ENCODE data around the gene LRRC75A. TPM values are rescaled to one million over a fixed set of nuclear protein-coding genes. Genes with fewer than 3 reads are reported as not detected.

LRRC75A gene
- total and polyA plus RNA-seq, 2 experiments from 2014 or later: 5.3 to 26.2 TPM

DNA sequence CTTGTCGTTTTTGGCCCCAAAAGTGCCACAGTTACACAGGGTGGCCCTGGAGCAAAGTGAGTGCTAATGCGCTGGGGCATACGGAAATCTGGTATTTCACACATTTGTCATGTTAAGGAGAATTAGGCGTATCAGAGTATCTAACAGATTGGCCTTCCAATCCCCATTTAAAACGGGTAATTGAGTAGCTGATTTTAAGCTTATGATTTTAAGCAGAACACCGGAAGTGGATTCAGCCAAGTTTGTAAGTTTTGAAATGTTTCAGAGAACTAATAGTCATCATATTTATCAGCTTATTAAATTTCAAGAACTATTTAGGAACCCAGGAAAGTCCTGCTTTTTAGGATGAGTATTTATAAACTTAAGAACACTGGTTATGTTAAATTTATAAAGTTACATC, 19.5 kb downstream of the LRRC75A start:
- no peak overlapping the region for H2AFZ ChIP-seq
- H3K27ac ChIP-seq (ENCODE audit: low read depth): no peak overlapping the region
- no peak for ATAC-seq
- H3K27me3 ChIP-seq (ENCODE audit: insufficient read depth): no peaks in the 10 kb centered on the region
- peaks cover 43% of the 10 kb centered on the region for H3K4me1 Mint-ChIP-seq
- TF ChIP-seq JUNB (IDR thresholded peaks at IDR 0.05; ENCODE audit: unreplicated experiment) (no peak), CREB1 (CRISPR knock-in tag; IDR thresholded peaks at IDR 0.05; ENCODE audit: low read depth) (no peak), EZH2 (IDR thresholded peaks at IDR 0.05; ENCODE audit: low read depth, unreplicated experiment) (no peak), ZNF331 (CRISPR knock-in tag; IDR thresholded peaks at IDR 0.05; ENCODE audit: low read depth) (no peak), POLR2AphosphoS5 (IDR thresholded peaks at IDR 0.05; ENCODE audit: low read depth) (no peak), EZH2phosphoT487 (IDR thresholded peaks at IDR 0.05; ENCODE audit: unreplicated experiment) (no peak), STAT1 (IDR thresholded peaks at IDR 0.05; ENCODE audit: unreplicated experiment) (no peak), ZNF114 (CRISPR knock-in tag; IDR thresholded peaks at IDR 0.05) (no peak), NANOG (IDR thresholded peaks at IDR 0.05; ENCODE audit: borderline replicate concordance) (no peak)
- TF ChIP-seq, protein P1, sequence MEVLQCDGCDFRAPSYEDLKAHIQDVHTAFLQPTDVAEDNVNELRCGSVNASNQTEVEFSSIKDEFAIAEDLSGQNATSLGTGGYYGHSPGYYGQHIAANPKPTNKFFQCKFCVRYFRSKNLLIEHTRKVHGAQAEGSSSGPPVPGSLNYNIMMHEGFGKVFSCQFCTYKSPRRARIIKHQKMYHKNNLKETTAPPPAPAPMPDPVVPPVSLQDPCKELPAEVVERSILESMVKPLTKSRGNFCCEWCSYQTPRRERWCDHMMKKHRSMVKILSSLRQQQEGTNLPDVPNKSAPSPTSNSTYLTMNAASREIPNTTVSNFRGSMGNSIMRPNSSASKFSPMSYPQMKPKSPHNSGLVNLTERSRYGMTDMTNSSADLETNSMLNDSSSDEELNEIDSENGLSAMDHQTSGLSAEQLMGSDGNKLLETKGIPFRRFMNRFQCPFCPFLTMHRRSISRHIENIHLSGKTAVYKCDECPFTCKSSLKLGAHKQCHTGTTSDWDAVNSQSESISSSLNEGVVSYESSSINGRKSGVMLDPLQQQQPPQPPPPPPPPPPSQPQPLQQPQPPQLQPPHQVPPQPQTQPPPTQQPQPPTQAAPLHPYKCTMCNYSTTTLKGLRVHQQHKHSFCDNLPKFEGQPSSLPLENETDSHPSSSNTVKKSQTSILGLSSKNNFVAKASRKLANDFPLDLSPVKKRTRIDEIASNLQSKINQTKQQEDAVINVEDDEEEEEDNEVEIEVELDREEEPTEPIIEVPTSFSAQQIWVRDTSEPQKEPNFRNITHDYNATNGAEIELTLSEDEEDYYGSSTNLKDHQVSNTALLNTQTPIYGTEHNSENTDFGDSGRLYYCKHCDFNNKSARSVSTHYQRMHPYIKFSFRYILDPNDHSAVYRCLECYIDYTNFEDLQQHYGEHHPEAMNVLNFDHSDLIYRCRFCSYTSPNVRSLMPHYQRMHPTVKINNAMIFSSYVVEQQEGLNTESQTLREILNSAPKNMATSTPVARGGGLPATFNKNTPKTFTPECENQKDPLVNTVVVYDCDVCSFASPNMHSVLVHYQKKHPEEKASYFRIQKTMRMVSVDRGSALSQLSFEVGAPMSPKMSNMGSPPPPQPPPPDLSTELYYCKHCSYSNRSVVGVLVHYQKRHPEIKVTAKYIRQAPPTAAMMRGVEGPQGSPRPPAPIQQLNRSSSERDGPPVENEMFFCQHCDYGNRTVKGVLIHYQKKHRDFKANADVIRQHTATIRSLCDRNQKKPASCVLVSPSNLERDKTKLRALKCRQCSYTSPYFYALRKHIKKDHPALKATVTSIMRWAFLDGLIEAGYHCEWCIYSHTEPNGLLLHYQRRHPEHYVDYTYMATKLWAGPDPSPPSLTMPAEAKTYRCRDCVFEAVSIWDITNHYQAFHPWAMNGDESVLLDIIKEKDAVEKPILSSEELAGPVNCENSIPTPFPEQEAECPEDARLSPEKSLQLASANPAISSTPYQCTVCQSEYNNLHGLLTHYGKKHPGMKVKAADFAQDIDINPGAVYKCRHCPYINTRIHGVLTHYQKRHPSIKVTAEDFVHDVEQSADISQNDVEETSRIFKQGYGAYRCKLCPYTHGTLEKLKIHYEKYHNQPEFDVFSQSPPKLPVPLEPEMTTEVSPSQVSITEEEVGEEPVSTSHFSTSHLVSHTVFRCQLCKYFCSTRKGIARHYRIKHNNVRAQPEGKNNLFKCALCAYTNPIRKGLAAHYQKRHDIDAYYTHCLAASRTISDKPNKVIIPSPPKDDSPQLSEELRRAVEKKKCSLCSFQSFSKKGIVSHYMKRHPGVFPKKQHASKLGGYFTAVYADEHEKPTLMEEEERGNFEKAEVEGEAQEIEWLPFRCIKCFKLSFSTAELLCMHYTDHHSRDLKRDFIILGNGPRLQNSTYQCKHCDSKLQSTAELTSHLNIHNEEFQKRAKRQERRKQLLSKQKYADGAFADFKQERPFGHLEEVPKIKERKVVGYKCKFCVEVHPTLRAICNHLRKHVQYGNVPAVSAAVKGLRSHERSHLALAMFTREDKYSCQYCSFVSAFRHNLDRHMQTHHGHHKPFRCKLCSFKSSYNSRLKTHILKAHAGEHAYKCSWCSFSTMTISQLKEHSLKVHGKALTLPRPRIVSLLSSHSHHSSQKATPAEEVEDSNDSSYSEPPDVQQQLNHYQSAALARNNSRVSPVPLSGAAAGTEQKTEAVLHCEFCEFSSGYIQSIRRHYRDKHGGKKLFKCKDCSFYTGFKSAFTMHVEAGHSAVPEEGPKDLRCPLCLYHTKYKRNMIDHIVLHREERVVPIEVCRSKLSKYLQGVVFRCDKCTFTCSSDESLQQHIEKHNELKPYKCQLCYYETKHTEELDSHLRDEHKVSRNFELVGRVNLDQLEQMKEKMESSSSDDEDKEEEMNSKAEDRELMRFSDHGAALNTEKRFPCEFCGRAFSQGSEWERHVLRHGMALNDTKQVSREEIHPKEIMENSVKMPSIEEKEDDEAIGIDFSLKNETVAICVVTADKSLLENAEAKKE (CRISPR knock-in tag; IDR thresholded peaks at IDR 0.05): no peak
- TF ChIP-seq, protein P2, sequence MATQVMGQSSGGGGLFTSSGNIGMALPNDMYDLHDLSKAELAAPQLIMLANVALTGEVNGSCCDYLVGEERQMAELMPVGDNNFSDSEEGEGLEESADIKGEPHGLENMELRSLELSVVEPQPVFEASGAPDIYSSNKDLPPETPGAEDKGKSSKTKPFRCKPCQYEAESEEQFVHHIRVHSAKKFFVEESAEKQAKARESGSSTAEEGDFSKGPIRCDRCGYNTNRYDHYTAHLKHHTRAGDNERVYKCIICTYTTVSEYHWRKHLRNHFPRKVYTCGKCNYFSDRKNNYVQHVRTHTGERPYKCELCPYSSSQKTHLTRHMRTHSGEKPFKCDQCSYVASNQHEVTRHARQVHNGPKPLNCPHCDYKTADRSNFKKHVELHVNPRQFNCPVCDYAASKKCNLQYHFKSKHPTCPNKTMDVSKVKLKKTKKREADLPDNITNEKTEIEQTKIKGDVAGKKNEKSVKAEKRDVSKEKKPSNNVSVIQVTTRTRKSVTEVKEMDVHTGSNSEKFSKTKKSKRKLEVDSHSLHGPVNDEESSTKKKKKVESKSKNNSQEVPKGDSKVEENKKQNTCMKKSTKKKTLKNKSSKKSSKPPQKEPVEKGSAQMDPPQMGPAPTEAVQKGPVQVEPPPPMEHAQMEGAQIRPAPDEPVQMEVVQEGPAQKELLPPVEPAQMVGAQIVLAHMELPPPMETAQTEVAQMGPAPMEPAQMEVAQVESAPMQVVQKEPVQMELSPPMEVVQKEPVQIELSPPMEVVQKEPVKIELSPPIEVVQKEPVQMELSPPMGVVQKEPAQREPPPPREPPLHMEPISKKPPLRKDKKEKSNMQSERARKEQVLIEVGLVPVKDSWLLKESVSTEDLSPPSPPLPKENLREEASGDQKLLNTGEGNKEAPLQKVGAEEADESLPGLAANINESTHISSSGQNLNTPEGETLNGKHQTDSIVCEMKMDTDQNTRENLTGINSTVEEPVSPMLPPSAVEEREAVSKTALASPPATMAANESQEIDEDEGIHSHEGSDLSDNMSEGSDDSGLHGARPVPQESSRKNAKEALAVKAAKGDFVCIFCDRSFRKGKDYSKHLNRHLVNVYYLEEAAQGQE (IDR thresholded peaks at IDR 0.05; ENCODE audit: unreplicated experiment): no peak
- TF ChIP-seq, protein P3, sequence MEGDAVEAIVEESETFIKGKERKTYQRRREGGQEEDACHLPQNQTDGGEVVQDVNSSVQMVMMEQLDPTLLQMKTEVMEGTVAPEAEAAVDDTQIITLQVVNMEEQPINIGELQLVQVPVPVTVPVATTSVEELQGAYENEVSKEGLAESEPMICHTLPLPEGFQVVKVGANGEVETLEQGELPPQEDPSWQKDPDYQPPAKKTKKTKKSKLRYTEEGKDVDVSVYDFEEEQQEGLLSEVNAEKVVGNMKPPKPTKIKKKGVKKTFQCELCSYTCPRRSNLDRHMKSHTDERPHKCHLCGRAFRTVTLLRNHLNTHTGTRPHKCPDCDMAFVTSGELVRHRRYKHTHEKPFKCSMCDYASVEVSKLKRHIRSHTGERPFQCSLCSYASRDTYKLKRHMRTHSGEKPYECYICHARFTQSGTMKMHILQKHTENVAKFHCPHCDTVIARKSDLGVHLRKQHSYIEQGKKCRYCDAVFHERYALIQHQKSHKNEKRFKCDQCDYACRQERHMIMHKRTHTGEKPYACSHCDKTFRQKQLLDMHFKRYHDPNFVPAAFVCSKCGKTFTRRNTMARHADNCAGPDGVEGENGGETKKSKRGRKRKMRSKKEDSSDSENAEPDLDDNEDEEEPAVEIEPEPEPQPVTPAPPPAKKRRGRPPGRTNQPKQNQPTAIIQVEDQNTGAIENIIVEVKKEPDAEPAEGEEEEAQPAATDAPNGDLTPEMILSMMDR (conservative IDR thresholded peaks at IDR 0.05; ENCODE audit: low read depth in 2 of 2): no peak
- TF ChIP-seq, protein P4, sequence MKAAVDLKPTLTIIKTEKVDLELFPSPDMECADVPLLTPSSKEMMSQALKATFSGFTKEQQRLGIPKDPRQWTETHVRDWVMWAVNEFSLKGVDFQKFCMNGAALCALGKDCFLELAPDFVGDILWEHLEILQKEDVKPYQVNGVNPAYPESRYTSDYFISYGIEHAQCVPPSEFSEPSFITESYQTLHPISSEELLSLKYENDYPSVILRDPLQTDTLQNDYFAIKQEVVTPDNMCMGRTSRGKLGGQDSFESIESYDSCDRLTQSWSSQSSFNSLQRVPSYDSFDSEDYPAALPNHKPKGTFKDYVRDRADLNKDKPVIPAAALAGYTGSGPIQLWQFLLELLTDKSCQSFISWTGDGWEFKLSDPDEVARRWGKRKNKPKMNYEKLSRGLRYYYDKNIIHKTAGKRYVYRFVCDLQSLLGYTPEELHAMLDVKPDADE (IDR thresholded peaks at IDR 0.05): no peak
- H3K9me2 ChIP-seq (ENCODE audit: insufficient read depth): no peaks in the 10 kb centered on the region
- no peaks in the 10 kb centered on the region; the same call in 2 of the 3 replicates for H3K36me3 Mint-ChIP-seq (ENCODE audit: low read depth)
- peaks cover 8% of the 10 kb centered on the region for H3K79me2 ChIP-seq (replicated peaks; ENCODE audit: insufficient read depth)
- no peak overlapping the region for H3K4me2 ChIP-seq
- no peak overlapping the region for H3K4me3 Mint-ChIP-seq
- H3K9me3 Mint-ChIP-seq: no peaks in the 10 kb centered on the region
- H3F3A ChIP-seq (replicated peaks; ENCODE audit: low read depth): no peaks in the 10 kb centered on the region
- no peak for DNase-seq (ENCODE audit: low spot score)
- no peaks in the 10 kb centered on the region for H3K36me3 ChIP-seq (ENCODE audit: insufficient read depth)
- H3K4me1 ChIP-seq (ENCODE audit: insufficient read depth): peaks cover 17% of the 10 kb centered on the region
- H4K20me1 ChIP-seq (replicated peaks; ENCODE audit: insufficient read depth): peaks cover 5% of the 10 kb centered on the region
- no peak overlapping the region for H3K27ac Mint-ChIP-seq
- H3K4me3 ChIP-seq: no peak overlapping the region
- H3K27me3 Mint-ChIP-seq (ENCODE audit: insufficient read depth, low read depth, poor library complexity): peaks cover 6% of the 10 kb centered on the region
